HG02943 (cell line): ENCODE results near the gene PTPRCAP.
A peak's percentile ranks its signal among the peaks of the same experiment; 100 is the strongest.
"Not testable (repeated sequence)": the region's sequence is repeated elsewhere in the genome, so short reads cannot be mapped to it uniquely, and the experiment has no call there.

Experiments
- ATAC-seq: cut with Tn5 transposase; IDR thresholded peaks from one replicate; pipeline ENCODE4 v1.9.1; 2021; ENCODE audit warnings: mild to moderate bottlenecking, low read depth, moderate library complexity; ENCODE audit not compliant: unreplicated experiment

PTPRCAP gene

DNA sequence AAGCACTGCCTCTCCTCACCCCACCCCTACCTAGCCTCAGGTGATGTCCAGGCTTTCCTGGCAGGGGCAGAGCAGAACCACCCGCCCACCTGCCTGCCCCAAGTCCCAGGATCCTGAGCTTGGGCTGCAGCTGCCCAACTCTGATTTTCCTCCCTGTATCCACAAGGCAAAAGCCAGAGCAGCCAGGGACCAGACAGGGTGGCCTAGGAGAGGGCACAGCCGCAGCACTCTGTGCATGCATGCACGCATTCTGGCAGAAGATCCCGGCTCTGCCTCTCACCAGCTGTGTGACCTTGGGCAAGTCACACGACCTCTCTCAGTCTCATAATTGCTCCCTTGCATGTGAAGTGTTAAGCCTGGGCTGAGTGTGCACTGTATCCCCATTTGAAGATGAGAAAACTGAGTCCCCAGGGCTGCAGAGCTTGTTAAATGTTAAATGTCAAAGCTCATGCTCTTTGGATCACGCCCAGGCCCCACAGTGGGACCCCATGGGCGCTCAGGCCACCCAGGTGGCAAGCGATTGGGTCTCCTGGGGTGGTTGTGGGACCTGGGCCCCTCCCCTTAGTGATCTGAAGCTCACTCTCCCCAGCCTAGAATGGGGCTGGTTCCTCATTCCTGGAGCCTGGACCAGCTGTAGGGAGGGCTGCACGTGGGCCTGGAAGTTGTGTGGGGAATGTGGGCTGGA is 24.8 kb downstream of the PTPRCAP start:
- no peak for ATAC-seq

DNA sequence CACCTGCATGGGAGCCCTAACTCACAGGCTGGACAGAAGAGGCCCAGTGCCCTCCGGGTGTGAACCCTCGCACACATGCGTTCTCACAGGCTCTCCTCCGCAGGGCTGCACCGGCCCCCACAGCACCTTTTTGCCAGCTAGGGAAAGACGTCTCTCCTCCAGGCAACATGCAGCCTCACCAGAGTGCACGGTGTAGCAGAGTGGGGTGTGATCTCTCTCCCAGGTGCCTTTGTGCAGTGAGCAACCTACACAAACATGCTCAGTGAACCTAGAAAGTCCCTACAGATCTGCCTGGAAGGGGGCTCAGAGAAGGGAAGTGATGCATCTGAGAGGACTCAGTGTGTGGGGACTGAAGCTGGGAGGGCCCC is 25.7 kb downstream of the PTPRCAP start:
- no peak for ATAC-seq

DNA sequence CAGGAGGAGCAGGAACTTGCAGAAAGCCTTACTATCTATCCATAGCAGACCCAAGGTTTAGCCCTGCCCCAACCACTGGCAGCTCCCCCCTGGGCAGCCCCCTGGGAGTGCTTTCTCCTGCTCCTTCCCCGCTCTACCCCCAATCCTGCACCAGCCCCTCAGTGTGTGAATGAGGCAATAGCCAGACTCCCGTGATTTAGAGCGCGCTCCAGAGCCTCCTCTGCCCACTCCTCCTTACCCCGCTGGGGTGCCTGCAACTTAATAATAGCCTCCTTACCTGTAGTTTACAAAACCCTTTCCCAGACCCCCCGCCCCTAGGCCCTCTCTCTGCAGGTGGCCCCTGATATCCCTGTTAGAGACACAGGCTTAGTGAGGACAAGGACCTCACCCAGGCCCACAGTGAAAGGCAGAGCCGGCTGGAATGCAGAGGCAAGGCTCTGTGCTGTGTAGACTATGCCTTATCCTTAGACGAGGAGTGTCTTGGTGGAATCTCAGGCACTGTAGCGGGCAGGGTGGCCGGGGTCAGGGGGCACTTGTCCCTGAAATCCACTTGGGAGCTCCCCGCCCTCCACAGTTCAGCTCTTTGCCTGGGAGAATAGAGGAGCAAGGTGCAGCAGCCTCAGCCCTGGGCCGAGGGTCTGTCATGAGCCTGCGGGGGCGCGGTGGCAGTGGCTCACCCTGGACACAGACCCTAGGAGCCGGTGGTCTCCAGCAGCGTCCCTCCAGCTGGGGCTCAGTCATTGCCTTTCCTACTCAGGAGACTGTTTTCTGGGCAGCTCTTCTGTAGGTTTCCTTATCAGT is 26.3 kb downstream of the PTPRCAP start:
- ATAC-seq, result no peak

DNA sequence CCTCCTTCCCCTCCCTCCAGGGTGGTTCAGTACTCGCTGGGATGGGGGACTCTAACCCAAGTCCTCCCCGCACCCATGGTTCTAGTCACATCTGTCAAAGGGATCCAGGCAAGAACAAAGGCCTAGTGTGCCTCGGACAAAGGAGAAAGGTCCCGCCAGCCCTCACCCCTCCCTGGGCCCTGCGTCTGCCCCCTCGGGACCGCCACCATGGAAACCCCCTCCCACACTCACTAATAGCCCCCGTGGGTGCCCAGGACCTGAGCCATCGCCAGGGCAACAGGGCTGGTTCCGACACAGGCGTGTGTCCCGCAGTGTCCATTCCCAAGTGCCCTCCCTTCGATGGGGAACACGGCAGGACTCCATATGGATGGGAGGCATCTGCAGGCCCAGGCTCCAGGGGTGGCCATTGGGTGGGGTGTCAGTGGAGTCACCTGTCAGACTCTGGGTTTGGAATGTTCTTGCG is 27.1 kb downstream of the PTPRCAP start:
- no peak for ATAC-seq

DNA sequence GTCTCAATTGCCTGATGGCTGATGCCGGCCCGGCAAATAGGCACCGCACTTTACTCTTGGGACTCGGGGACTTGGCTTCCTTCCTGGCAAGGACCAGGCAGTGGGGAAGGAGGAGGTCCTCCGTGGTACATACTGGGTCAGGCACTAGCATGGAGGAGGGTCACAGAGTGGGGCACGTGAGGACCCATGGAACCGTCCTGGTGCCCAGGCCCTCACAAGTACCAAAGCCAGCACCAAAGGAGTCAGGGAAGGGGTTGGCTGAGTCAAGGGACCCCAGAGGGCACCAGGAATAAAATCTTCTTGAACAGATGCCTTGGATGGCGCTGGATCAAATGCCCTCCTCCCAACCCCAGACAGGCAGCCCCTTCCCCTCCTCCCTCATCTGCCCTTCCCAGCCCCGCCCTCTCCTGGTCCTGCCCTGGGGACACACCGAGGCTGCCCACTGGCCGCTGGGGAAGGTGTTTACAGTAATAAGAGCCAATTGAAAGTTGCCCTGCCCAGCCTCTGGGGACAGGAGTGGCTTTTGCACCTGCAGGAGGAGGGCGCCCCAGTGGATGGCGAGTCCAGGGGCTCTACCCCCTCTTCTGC is 27.6 kb downstream of the PTPRCAP start:
- ATAC-seq, result no peak

DNA sequence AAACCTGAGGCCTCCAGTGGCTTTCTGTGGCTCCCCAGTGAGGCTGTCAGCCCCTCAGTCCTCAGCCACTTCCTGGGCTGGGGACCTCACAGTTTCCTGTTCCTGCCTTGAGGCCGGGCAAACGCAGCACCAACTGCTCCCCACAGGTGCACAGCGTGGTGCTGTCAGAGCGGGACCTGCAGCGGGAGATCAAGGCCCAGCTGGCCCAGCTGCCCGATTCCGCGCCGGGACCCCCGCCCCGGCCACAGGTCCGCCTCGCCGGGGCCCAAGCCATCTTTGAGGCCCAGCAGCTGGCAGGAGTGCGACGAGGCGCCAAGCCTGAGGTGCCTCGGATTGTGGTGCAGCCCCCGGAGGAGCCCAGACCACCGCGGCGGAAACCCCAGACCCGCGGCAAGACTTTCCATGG is 28.2 kb downstream of the PTPRCAP start:
- no peak for ATAC-seq

DNA sequence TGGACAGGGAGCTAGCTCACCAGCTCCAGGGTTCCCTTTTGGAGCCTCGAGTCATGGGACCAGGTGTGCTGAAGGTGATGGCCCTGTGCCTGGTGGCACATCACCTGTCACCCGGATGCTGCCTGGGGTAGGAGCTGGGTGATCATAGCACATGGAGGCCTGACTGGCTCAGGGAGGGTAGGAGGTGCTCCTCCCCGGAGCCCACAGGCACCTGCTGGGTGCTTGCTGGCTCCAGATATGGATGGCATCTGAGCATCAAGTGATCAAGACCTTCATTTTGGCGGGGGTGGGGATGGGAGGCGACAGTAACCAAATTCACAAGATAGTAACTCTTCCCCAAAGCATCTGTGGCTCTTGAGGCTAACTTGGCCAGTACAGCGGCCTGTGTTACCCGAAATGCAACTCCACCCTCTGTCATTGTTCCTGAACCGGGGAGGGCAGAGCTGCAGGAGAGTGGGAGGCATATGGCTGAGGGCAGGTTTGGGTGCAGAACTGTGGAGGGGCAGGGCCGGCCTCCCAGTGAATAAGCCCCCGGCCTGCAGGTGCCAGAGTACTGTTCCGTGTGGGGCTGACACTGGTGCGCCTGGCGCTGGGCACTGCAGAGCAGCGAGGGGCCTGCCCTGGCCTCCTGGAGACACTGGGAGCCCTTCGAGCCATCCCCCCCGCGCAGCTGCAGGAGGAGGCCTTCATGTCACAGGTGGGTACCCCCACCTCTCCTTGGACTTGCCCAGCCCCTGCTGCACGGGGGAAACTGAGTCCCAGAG is 28.9 kb downstream of the PTPRCAP start:
- no peak for ATAC-seq

DNA sequence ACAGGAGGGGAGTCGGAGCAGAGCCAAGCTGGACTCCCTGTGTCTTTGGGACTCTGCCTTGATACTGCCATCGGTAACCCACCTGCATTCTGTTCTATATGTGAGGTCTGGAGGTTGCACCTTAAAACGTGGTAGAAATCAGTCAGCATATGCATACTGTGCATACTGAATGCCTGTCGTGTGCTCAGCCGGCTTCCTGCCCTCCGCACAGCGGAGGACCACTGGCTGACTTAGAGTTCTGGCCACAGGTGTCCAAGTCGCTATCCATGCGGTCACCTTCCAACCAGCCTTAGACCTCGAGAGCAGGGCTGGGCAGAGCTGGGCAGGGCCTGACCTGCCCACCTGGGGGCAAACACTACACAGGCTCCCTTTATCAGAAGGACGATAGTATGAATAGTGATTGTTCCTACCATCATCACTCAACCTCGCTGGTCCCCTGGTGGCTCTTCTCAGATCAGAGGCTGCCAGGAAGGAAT is 29.8 kb downstream of the PTPRCAP start:
- ATAC-seq, result no peak

DNA sequence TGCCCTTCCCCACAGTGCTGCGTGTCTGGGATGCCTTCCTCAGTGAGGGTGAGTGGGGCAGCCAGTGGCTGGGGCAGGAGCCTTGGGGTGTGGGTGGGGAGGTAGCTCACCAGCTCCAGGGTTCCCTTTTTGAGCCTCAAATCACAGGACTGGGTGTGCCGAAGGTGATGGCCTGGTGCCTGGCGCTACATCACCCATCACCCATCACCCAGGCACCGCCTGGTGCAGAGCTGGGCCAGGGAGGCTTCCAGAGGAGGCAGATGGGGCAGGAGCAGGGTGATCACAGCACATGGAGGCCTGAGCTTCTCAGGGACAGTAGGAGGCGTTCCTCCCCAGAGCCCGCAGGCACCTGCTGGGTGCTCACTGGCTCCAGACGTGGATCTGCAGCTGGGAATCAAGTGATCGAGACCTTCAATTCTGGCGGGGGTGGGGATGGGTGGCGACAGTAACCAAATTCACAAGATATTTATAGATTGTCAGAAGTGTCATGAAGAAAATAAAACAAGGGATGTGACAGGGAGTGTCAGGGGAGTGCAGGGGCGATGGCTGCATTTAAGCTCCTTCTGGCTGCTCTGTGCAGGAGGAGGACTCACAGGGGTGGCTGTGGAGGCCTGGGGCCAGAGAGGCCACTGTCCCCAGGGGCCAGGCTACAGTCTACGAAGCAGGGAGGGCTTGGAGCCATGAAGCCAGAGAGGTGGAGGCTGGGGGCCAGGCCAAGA is 30.4 kb downstream of the PTPRCAP start:
- ATAC-seq, result no peak

DNA sequence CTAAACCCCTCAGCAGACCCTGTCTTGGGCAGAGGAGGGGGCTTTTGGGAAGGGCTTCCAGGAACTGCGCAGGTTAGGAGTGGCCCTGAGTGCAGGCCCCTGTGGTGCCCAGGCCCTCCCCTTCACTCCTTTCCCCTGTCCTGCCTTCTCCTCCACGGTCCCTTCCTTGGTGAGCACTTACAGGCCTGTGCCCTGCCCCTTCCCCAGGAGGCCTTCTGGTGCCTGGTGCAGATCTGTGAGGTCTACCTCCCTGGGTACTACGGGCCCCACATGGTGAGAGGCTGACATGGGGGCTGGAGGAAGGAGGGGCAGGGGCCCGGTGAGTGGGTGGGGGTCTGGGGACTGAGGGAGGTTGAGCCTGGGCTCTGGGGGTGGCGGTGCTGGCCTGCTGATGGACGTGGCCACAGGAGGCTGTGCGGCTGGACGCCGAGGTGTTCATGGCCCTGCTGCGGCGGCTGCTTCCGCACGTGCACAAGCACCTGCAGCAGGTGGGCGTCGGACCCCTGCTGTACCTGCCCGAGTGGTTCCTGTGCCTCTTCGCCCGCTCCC is 31.0 kb downstream of the PTPRCAP start:
- ATAC-seq, result no peak

DNA sequence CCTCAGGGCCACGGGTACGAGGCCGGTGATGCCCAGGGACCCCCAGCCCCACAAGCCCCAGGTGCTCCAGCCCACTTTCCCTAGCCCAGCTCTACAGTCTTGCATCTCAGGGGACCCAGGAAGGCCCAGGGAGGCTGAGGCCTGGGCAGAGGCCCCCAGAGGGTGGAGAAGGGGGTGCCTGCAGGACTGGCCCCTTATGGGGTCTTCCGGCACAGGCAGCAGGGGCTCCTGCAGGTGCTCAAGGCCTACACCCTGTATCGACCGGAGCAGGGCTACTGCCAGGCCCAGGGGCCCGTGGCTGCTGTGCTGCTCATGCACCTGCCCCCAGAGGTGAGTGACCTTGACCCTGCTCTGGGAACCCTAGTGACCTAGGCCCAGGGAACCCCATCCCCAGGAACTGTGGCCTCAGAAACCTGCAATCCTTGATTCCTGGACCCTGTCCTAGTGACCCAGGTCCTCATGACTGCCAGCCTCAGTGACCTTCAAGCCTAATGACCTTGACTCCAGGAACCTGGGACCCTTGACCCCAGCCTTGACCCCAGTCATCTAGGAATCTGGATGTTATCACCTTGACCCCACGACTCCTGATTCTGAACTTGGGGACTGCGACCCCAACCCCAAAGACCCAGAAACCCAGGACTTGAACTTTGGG is 31.7 kb downstream of the PTPRCAP start:
- no peak for ATAC-seq

DNA sequence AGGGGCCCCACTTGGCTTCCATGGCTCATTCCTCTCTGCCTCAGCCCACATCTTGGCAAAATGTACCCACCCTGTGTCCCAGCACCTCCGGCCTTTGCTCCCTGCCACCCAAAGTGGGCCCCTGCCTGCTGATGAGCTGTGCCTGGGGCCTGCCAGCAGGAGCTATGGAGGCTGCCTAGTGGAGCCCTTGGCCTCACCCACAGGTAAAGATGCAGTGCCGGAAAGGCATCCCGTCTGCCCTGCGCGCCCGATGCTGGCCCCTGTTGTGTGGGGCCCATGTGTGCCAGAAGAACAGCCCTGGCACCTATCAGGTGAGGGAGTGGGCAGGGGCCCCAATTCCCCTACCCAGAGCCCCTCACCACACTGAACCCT is 32.3 kb downstream of the PTPRCAP start:
- no peak for ATAC-seq

DNA sequence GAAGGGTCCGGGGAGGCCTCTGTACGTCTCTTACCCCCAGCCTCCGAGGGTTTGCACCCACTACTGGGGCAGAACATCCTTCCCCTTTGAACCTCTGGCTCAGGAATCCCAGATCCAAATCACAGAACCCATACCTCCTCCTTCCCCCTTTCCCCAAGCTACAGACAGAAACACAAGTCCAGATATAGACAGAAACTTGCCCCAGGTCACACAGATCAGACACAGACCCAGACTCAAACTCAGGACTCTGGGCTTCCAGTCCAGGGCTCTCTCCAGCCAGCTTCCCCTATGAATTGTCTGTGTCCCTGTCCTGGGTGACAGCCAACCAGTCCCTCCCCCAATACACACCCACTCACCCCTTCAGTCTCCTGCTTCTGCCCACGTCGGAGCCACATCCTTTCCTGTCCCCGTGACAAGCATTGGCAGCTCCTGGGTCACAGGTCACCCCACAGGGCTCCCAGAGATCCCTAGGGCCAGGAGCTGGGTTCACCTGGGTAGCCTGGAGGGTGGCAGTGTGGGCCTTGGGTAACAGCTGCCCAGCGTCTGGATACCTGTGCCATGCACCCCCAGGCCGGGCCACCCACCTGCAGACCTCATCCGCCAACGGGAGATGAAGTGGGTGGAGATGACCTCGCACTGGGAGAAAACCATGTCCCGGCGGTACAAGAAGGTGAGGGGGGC is 32.8 kb downstream of the PTPRCAP start:
- no peak for ATAC-seq

DNA sequence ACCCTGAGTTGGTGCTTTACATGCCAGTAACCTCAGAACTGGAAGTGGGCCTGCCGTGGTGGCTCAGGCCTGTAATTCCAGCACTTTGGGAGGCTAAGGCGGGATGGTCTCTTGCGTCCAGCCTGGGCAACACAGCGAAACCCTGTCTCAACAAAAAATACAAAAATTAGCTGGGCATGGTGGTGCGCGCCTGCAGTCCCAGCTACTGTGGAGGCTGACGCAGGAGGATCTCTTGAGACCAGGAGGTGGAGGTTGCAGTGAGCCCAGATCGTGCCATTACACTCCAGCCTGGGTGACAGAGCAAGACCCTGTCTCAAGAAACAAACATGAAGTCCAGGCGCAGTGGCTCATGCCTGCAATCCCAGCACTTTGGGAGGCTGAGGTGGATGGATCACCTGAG is 34.4 kb downstream of the PTPRCAP start:
- not testable (repeated sequence) for ATAC-seq

DNA sequence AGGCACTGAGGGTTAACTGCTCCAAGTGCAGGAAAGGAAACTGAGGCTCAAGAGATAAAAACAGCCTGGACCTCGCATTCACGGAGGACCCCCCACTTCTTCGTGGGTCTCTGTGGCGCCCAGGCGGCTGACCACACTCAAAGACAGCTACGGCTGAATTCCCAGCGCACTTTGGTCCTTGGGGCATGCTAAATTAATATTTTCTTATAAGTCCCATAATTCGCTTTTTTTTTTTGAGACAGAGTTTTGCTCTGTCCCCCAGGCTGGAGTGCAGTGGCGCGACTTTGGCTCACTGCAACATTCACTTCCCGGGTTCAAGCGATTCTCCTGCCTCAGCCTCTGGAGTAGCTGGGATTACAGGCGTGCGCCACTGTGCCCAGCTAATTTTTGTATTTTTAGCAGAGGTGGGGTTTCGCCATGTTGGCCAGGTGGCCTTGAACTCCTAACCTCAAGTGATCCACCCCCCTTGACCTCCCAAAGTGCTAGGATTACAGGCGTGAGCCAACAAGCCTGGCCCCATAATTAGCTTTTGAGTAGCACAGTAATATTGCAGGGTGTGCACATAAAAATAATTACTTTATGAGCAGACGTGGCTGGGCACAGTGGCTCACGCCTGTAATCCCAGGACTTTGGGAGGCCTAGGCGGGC is 35.2 kb downstream of the PTPRCAP start:
- ATAC-seq, result not testable (repeated sequence)

DNA sequence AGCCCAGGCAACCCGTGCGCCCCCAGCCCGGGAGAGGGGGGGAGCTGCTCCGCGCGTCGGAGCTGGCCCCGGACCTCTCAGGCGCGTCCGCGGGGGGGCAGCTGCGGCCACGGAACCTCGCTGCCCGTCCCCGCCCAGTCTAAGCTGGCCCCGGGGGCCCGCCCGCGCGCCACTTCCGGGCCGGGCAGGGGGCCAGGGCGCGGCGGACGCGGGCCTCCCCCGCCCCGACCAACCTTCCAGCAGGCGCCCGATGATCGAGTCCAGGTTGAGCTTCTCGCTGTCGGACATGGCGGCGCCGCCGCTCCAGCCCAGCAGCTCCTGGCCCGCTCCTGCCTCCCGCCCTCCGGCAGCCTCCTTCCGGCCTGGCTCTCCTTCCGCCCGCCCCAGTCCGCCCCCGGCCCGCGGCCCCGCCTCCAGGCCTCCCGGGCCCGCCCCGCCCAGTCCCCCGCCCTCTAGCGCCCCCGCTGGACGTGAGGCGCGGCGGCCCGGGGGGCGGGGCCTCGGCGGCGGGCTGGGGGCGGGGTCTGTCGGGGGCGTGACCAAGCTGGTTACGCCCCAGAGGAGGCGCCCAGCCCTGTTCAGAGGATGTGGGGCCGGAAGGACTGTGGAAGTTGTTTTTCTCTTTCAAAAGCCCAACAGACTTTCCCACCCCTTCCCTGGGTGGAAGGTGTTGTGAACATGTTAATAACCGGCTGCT is 35.8 kb downstream of the PTPRCAP start, which contains the start of gene PPP1CA:
TSS of gene PPP1CA (minus strand) at position 364 of the 697 bp plus-strand sequence. CDS start at position 288, 76 bp downstream.
- peak; percentile 56 for ATAC-seq

DNA sequence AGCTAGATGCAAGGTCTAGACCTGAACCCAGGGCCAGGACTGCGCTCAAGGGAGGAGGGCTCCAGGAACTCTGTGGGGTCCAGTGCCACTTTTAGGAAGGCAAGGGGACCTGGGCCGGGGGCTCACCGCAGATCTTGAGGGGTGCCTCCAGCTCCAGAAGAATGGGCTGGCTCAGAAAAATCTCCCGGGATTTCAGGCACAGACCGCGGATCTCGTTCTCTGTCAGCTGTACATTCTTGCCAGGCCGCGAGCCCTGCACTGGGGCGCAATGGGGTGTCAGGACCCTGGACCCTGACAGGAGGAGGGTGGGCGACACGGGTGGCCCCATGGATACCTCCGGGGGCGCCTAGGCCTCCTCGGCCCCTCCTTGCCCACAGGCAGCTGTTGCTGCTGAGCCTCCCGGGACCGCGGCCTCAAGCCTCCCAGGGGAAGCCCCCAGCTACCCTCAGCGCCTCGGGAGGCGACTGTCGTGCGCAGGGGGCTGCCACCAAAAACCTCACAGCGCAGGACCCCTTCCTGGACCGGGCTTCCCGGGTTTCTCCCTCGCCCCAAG is 36.5 kb downstream of the PTPRCAP start:
- ATAC-seq, result peak; percentile 13
